Measurements from ENCODE around the gene PAX1. TPM values are rescaled to one million over a fixed set of nuclear protein-coding genes. Genes with fewer than 3 reads are reported as not detected.

The PAX1 gene
- polyA plus RNA-seq, 3 donors = not detected

GRCh38 chr20:21684671-21685070, 20.8 kb upstream of the PAX1 start:
- DNase-seq = no peak
- Histone ChIP-seq H3K9ac (ENCODE audit: insufficient read depth, low read length, poor library complexity, severe bottlenecking) (no peak overlapping the region), H4K20me1 (ENCODE audit: insufficient read depth, low read length) (no peaks in the 10 kb centered on the region), H3K4me2 (replicated peaks; ENCODE audit: extremely low read depth, low read length, poor library complexity, severe bottlenecking) (no peak overlapping the region), H3K36me3 (replicated peaks in 1 of 2; ENCODE audit: control insufficient read depth in 1 of 2, insufficient read depth in 2 of 2, low read length in 2 of 2) (no peaks in the 10 kb centered on the region), H3K79me2 (ENCODE audit: insufficient read depth, low read length) (no peaks in the 10 kb centered on the region), H2AFZ (ENCODE audit: insufficient read depth, low read depth, low read length, poor library complexity, severe bottlenecking) (no peak overlapping the region), H3K4me3 (replicated peaks in 1 of 3; ENCODE audit: low read depth in 2 of 3, low read length in 3 of 3) (no peak overlapping the region), H3K27ac (ENCODE audit: low read depth in 1 of 2, low read length in 2 of 2) (no peak overlapping the region), H3K4me1 (ENCODE audit: control insufficient read depth in 1 of 2, insufficient read depth in 2 of 2, low read length in 2 of 2) (no peaks in the 10 kb centered on the region), H3K27me3 (ENCODE audit: control insufficient read depth in 2 of 2, insufficient read depth in 2 of 2, low read length in 2 of 2) (no peaks in the 10 kb centered on the region), H3K9me3 (replicated peaks in 1 of 2; ENCODE audit: control insufficient read depth in 1 of 2, insufficient read depth in 1 of 2, low read length in 2 of 2) (no peaks in the 10 kb centered on the region)
- H3K9me3 Mint-ChIP-seq = peaks cover 0 to 2% (median 0%) of the 10 kb centered on the region in 7 donors
- no peak overlapping the region for H3K27ac Mint-ChIP-seq
- 0% methylated on average over 1 of the region's 3 CpGs for WGBS (ENCODE audit: insufficient coverage)
- TF ChIP-seq, protein P1, sequence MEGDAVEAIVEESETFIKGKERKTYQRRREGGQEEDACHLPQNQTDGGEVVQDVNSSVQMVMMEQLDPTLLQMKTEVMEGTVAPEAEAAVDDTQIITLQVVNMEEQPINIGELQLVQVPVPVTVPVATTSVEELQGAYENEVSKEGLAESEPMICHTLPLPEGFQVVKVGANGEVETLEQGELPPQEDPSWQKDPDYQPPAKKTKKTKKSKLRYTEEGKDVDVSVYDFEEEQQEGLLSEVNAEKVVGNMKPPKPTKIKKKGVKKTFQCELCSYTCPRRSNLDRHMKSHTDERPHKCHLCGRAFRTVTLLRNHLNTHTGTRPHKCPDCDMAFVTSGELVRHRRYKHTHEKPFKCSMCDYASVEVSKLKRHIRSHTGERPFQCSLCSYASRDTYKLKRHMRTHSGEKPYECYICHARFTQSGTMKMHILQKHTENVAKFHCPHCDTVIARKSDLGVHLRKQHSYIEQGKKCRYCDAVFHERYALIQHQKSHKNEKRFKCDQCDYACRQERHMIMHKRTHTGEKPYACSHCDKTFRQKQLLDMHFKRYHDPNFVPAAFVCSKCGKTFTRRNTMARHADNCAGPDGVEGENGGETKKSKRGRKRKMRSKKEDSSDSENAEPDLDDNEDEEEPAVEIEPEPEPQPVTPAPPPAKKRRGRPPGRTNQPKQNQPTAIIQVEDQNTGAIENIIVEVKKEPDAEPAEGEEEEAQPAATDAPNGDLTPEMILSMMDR (IDR thresholded peaks at IDR 0.05) = no peak
- H3K36me3 Mint-ChIP-seq = no peaks in the 10 kb centered on the region
- intact Hi-C loops (cut with micrococcal nuclease) = no loop called here
- H3K4me1 Mint-ChIP-seq = no peaks in the 10 kb centered on the region
- H3K4me3 Mint-ChIP-seq = no peak overlapping the region
- peaks cover 0 to 5% (median 2%) of the 10 kb centered on the region in 3 donors for H3K27me3 Mint-ChIP-seq (ENCODE audit: low read depth in 3 of 3)

- peaks cover 0 to 5% (median 2%) of the 10 kb centered on the region in 3 donors for H3K27me3 Mint-ChIP-seq (ENCODE audit: low read depth in 3 of 3)
These were observed 19.5 kb upstream of the PAX1 start for GRCh38 chr20:21685981-21686380.

More at GRCh38 chr20:21685981-21686380, 19.5 kb upstream of the PAX1 start:
- H3K4me2 ChIP-seq (replicated peaks; ENCODE audit: extremely low read depth, low read length, poor library complexity, severe bottlenecking) = no peak overlapping the region
- no peak for DNase-seq
- no peak overlapping the region for H3K27ac ChIP-seq (ENCODE audit: low read depth in 1 of 2, low read length in 2 of 2)
- no peaks in the 10 kb centered on the region for H3K27me3 ChIP-seq (ENCODE audit: control insufficient read depth in 2 of 2, insufficient read depth in 2 of 2, low read length in 2 of 2)
- H3K4me1 ChIP-seq (ENCODE audit: control insufficient read depth in 1 of 2, insufficient read depth in 2 of 2, low read length in 2 of 2) = no peaks in the 10 kb centered on the region
- Mint-ChIP-seq H3K4me3 (no peak overlapping the region), H3K4me1 (no peaks in the 10 kb centered on the region), H3K36me3 (no peaks in the 10 kb centered on the region), H3K27ac (no peak overlapping the region), H3K9me3 (peaks cover 0 to 2% (median 0%) of the 10 kb centered on the region in 7 donors)
- 88% methylated on average over 1 of the region's 2 CpGs for WGBS (ENCODE audit: insufficient coverage)
- TF ChIP-seq, protein P1 (IDR thresholded peaks at IDR 0.05) = no peak
- no peak overlapping the region for H2AFZ ChIP-seq (ENCODE audit: insufficient read depth, low read depth, low read length, poor library complexity, severe bottlenecking)
- H3K36me3 ChIP-seq (replicated peaks in 1 of 2; ENCODE audit: control insufficient read depth in 1 of 2, insufficient read depth in 2 of 2, low read length in 2 of 2) = no peaks in the 10 kb centered on the region
- intact Hi-C loops (cut with micrococcal nuclease) = no loop called here
- H3K79me2 ChIP-seq (ENCODE audit: insufficient read depth, low read length) = no peaks in the 10 kb centered on the region
- H4K20me1 ChIP-seq (ENCODE audit: insufficient read depth, low read length) = no peaks in the 10 kb centered on the region
- H3K9me3 ChIP-seq (replicated peaks in 1 of 2; ENCODE audit: control insufficient read depth in 1 of 2, insufficient read depth in 1 of 2, low read length in 2 of 2) = no peaks in the 10 kb centered on the region
- no peak overlapping the region for H3K9ac ChIP-seq (ENCODE audit: insufficient read depth, low read length, poor library complexity, severe bottlenecking)
- no peak overlapping the region for H3K4me3 ChIP-seq (replicated peaks in 1 of 3; ENCODE audit: low read depth in 2 of 3, low read length in 3 of 3)
